ENCODE measurements around the gene RTL5. TPM values are rescaled to one million over a fixed set of nuclear protein-coding genes. Genes with fewer than 3 reads are reported as not detected.

RTL5 gene
- total RNA-seq, 1 donor: 4.6 TPM

- no peak for DNase-seq (ENCODE audit: low read depth in 2 of 3, low spot score in 2 of 3)
Observed at GRCh38 chrX:72110876-72111708, 20.6 kb downstream of the RTL5 start.

GRCh38 chrX:72110051-72110875, 21.5 kb downstream of the RTL5 start:
- peak in 1 of 3 donors; percentile 32 for DNase-seq (ENCODE audit: low read depth in 2 of 3, low spot score in 2 of 3)

- DNase-seq (ENCODE audit: low read depth in 2 of 3, low spot score in 2 of 3): no peak
Observed at GRCh38 chrX:72108666-72109065, 23.0 kb downstream of the RTL5 start.

- no peak for DNase-seq (ENCODE audit: low read depth in 2 of 3, low spot score in 2 of 3)
Observed at GRCh38 chrX:72107841-72108595, 23.7 kb downstream of the RTL5 start.

- DNase-seq (ENCODE audit: low read depth in 2 of 3, low spot score in 2 of 3): no peak
Observed at GRCh38 chrX:72107320-72107719, 24.4 kb downstream of the RTL5 start.

GRCh38 chrX:72105436-72105835, 26.3 kb downstream of the RTL5 start:
- peak; percentile 33 to 83 (median 43) for DNase-seq (ENCODE audit: low read depth in 2 of 3, low spot score in 2 of 3)

GRCh38 chrX:72102760-72103159, 29.0 kb downstream of the RTL5 start:
- no peak for DNase-seq (ENCODE audit: low read depth in 2 of 3, low spot score in 2 of 3)

- no peak for DNase-seq (ENCODE audit: low read depth in 2 of 3, low spot score in 2 of 3)
Observed at GRCh38 chrX:72102126-72102525, 29.6 kb downstream of the RTL5 start.

- DNase-seq (ENCODE audit: low read depth in 2 of 3, low spot score in 2 of 3): no peak
Observed at GRCh38 chrX:72101597-72102037, 30.1 kb downstream of the RTL5 start.

GRCh38 chrX:72100824-72101351, 30.8 kb downstream of the RTL5 start:
- DNase-seq (ENCODE audit: low read depth in 2 of 3, low spot score in 2 of 3): peak; percentile 49 to 95 (median 86)

GRCh38 chrX:72100051-72100755, 31.5 kb downstream of the RTL5 start:
- no peak for DNase-seq (ENCODE audit: low read depth in 2 of 3, low spot score in 2 of 3)

- DNase-seq (ENCODE audit: low read depth in 2 of 3, low spot score in 2 of 3): peak in 1 of 3 donors; percentile 36
Observed at GRCh38 chrX:72097098-72097497, 34.6 kb downstream of the RTL5 start.

- no peak for DNase-seq (ENCODE audit: low read depth in 2 of 3, low spot score in 2 of 3)
Observed at GRCh38 chrX:72095370-72095769, 36.3 kb downstream of the RTL5 start.

- DNase-seq (ENCODE audit: low read depth in 2 of 3, low spot score in 2 of 3): peak; percentile 42 to 90 (median 81)
Observed at GRCh38 chrX:72094894-72095293, 36.8 kb downstream of the RTL5 start.

- DNase-seq (ENCODE audit: low read depth in 2 of 3, low spot score in 2 of 3): no peak
Observed at GRCh38 chrX:72089254-72089653, 42.5 kb downstream of the RTL5 start.

GRCh38 chrX:72088761-72089160, 43.0 kb downstream of the RTL5 start:
- DNase-seq (ENCODE audit: low read depth in 2 of 3, low spot score in 2 of 3): no peak

GRCh38 chrX:72086995-72087394, 44.7 kb downstream of the RTL5 start:
- no peak for DNase-seq (ENCODE audit: low read depth in 2 of 3, low spot score in 2 of 3)

- DNase-seq (ENCODE audit: low read depth in 2 of 3, low spot score in 2 of 3): no peak
Observed at GRCh38 chrX:72084114-72084513, 47.6 kb downstream of the RTL5 start.

GRCh38 chrX:72083291-72083690, 48.4 kb downstream of the RTL5 start:
- DNase-seq (ENCODE audit: low read depth in 2 of 3, low spot score in 2 of 3): no peak
